ENCODE measurements around the gene VKORC1L1. TPM values are rescaled to one million over a fixed set of nuclear protein-coding genes. Genes with fewer than 3 reads are reported as not detected.

VKORC1L1 gene
- total RNA-seq, 1 donor from 2014 or later, result 32.5 TPM

DNA sequence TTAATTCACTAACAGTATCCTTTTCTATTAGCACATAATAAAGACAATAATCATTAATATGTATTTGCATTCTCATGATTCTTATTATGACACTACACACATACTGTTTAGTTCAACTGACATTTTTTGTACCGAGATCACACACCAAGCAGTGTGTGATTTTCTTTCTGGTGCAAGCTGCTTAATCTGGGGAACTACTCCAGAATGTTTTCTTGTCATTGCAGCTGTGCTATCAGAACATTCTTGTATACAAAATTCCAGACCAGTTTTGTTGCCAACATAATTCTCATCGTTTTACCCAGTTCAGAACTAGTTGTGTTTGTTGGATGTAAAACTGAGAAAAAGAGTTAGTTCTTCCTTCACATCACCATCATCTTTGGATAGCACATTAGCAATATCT, 37.4 kb downstream of the VKORC1L1 start:
- TF ChIP-seq, protein P1, sequence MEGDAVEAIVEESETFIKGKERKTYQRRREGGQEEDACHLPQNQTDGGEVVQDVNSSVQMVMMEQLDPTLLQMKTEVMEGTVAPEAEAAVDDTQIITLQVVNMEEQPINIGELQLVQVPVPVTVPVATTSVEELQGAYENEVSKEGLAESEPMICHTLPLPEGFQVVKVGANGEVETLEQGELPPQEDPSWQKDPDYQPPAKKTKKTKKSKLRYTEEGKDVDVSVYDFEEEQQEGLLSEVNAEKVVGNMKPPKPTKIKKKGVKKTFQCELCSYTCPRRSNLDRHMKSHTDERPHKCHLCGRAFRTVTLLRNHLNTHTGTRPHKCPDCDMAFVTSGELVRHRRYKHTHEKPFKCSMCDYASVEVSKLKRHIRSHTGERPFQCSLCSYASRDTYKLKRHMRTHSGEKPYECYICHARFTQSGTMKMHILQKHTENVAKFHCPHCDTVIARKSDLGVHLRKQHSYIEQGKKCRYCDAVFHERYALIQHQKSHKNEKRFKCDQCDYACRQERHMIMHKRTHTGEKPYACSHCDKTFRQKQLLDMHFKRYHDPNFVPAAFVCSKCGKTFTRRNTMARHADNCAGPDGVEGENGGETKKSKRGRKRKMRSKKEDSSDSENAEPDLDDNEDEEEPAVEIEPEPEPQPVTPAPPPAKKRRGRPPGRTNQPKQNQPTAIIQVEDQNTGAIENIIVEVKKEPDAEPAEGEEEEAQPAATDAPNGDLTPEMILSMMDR (IDR thresholded peaks at IDR 0.05), result no peak
- H3K27me3 Mint-ChIP-seq (ENCODE audit: low read depth), result no peaks in the 10 kb centered on the region
- H3K4me1 Mint-ChIP-seq (ENCODE audit: low read depth), result peaks cover 17% of the 10 kb centered on the region
- no peak overlapping the region for H3K4me3 Mint-ChIP-seq (ENCODE audit: unreplicated experiment)
- H3K27ac Mint-ChIP-seq (ENCODE audit: unreplicated experiment), result no peak overlapping the region
- H3K9me3 Mint-ChIP-seq (ENCODE audit: low read depth), result peaks cover 4% of the 10 kb centered on the region
- DNase-seq (ENCODE audit: low spot score), result no peak
- H3K36me3 Mint-ChIP-seq (ENCODE audit: low read depth), result peaks cover 2% of the 10 kb centered on the region

DNA sequence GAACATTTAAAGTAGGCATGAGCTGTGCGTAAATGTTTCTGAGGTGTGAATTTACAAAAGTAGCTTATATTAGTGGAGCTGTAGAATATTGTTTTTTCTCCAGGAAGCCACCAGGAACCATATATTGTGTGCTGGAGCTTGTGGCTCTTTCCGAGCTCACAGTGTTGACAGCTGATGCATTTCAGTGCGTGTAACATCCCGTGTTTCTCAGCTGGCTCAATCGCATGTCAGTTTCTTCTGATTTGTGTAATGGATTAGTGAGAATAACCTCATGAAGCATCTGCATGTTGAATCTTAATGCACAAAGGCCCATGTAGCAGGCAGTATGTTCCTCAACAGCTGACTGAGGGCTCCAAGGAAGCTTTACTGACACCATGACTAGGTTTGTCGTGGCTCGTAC, 39.4 kb downstream of the VKORC1L1 start:
- Mint-ChIP-seq H3K27ac (ENCODE audit: unreplicated experiment) (no peak overlapping the region), H3K36me3 (ENCODE audit: low read depth) (peaks cover 1% of the 10 kb centered on the region), H3K9me3 (ENCODE audit: low read depth) (no peaks in the 10 kb centered on the region), H3K4me3 (ENCODE audit: unreplicated experiment) (no peak overlapping the region), H3K4me1 (ENCODE audit: low read depth) (peaks cover 17% of the 10 kb centered on the region), H3K27me3 (ENCODE audit: low read depth) (no peaks in the 10 kb centered on the region)
- DNase-seq (ENCODE audit: low spot score), result no peak
- TF ChIP-seq, protein P1 (IDR thresholded peaks at IDR 0.05), result no peak

DNA sequence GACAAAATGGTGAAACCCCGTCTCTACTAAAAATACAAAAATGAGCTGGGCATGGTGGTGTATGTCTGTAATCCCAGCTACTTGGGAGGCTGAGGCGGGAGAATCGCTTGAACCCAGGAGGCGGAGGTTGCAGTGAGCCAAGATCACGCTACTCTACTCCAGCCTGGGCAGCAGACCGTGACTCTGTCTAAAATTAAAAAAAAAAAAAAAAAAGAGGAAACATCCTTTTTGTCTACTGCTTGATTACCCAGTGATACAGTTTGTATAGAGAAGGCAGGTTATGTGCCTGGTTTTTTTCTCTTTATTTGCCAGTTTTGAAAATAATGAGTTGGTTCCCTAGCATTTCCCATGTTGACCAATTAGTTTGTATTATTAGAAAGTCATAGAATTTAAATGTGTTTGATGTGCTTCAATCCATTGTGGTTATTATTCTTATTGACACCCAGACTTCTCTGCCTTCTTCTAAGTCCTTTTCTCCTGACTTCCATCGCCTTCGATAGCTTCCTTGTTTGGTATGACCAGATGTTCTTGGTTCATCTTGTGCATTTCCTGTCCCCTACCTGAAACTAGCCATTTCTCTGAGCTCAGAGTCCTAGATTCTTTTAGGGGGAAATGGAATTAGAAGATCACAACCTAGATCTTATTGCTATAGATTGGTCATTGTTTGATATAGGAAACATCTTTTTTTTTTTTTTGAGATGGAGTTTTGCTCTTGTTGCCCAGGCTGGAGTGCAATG, 43.2 kb downstream of the VKORC1L1 start:
- peaks cover 1% of the 10 kb centered on the region for H3K36me3 Mint-ChIP-seq (ENCODE audit: low read depth)
- no peak overlapping the region for H3K4me3 Mint-ChIP-seq (ENCODE audit: unreplicated experiment)
- no peaks in the 10 kb centered on the region for H3K9me3 Mint-ChIP-seq (ENCODE audit: low read depth)
- no peak overlapping the region for H3K27ac Mint-ChIP-seq (ENCODE audit: unreplicated experiment)
- peaks cover 11% of the 10 kb centered on the region for H3K4me1 Mint-ChIP-seq (ENCODE audit: low read depth)
- TF ChIP-seq, protein P1 (IDR thresholded peaks at IDR 0.05), result no peak
- H3K27me3 Mint-ChIP-seq (ENCODE audit: low read depth), result no peaks in the 10 kb centered on the region
- no peak for DNase-seq (ENCODE audit: low spot score)

DNA sequence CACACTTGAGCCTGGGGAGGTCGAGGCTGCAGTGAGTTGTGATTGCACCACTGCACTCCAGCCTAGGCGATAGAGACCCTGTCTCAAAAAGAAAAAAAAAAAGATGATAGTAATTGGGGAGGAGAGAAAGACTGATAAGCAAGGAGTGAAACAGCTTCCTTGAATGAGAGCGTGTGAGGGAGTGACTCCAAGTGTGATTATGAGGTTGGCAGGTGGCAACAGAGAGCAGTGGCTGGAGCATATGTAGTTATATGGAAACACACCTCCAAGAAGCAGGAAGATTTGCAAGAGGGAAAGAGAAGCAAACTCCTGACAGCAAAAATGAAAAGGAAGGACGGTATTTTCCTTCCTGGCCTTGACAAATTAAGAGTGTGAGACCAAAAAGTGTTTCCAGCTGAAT, 50.4 kb downstream of the VKORC1L1 start:
- no peaks in the 10 kb centered on the region for H3K9me3 Mint-ChIP-seq (ENCODE audit: low read depth)
- H3K4me3 Mint-ChIP-seq (ENCODE audit: unreplicated experiment), result no peak overlapping the region
- DNase-seq (ENCODE audit: low spot score), result no peak
- H3K4me1 Mint-ChIP-seq (ENCODE audit: low read depth), result peaks cover 7% of the 10 kb centered on the region
- no peak overlapping the region for H3K27ac Mint-ChIP-seq (ENCODE audit: unreplicated experiment)
- H3K36me3 Mint-ChIP-seq (ENCODE audit: low read depth), result no peaks in the 10 kb centered on the region
- no peaks in the 10 kb centered on the region for H3K27me3 Mint-ChIP-seq (ENCODE audit: low read depth)
- TF ChIP-seq, protein P1 (IDR thresholded peaks at IDR 0.05), result no peak

DNA sequence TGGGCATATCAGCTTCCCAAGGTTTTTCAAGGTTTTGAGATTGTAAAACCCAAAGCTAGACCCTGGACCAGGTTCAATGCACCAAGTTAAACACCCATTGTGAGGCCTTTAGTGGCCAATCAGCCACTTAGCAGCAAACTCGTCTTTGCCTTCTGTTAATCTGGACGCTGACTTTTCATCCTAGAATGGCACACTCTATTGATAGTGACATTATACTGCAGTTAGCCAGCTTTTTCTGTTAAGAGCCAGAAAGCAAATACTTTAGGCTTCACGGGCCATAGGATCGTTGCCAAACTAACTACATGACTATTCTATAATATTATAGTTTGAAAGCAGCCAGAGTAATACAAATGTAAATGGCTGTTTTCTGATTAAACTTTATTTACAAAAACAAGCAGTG, 51.3 kb downstream of the VKORC1L1 start:
- Mint-ChIP-seq H3K4me3 (ENCODE audit: unreplicated experiment) (no peak overlapping the region), H3K9me3 (ENCODE audit: low read depth) (no peaks in the 10 kb centered on the region), H3K36me3 (ENCODE audit: low read depth) (no peaks in the 10 kb centered on the region), H3K27me3 (ENCODE audit: low read depth) (no peaks in the 10 kb centered on the region), H3K27ac (ENCODE audit: unreplicated experiment) (no peak overlapping the region), H3K4me1 (ENCODE audit: low read depth) (peaks cover 7% of the 10 kb centered on the region)
- DNase-seq (ENCODE audit: low spot score), result no peak
- TF ChIP-seq, protein P1 (IDR thresholded peaks at IDR 0.05), result no peak

All from chondrocyte (in vitro differentiated cells).